BLaER1 treated with 17β-estradiol and CSF1 and Interleukin-3, amounts not matched to agents 10 nM and 100 nM (cell line): ENCODE measurements around the gene ALDH1A2.
"Not testable (repeated sequence)": the region's sequence is repeated elsewhere in the genome, so short reads cannot be mapped to it uniquely, and the experiment has no call there.

Source experiments
- H3K27ac ChIP-seq, 11 experiments: shearing (Covaris generic); formaldehyde crosslinking; 2 replicates each; pipeline ENCODE4 v1.8.1; 2022
- H3K27me3 ChIP-seq, 11 experiments: shearing (Covaris generic); formaldehyde crosslinking; 2 replicates each; pipeline ENCODE4 v1.8.1; 2022
- H3K36me3 ChIP-seq, 11 experiments: shearing (Covaris generic); formaldehyde crosslinking; 2 replicates each; pipeline ENCODE4 v1.8.1; 2022
- H3K4me1 ChIP-seq, 10 experiments: shearing (Covaris generic); formaldehyde crosslinking; 2 replicates each; pipeline ENCODE4 v1.8.1; 2022
- H3K4me2 ChIP-seq, 11 experiments: shearing (Covaris generic); formaldehyde crosslinking; 2 replicates each; pipeline ENCODE4 v1.8.1; 2022
- H3K4me3 ChIP-seq, 10 experiments: shearing (Covaris generic); formaldehyde crosslinking; 2 replicates each; pipeline ENCODE4 v1.8.1; 2022
- H3K9ac ChIP-seq, 11 experiments: shearing (Covaris generic); formaldehyde crosslinking; 2 replicates each; pipeline ENCODE4 v1.8.1; 2022
- H3K9me3 ChIP-seq, 11 experiments: shearing (Covaris generic); formaldehyde crosslinking; replicated peaks in 1 of 11; 2 replicates each; pipeline ENCODE4 v1.8.1; 2022
- H4K20me1 ChIP-seq, 11 experiments: shearing (Covaris generic); formaldehyde crosslinking; 2 replicates each; pipeline ENCODE4 v1.8.1; 2022
- Cebpa-rat ChIP-seq, 11 experiments: shearing (Covaris generic); IDR thresholded peaks; 2 replicates each; pipeline ENCODE4 v1.8.1; 2022

Gene ALDH1A2

DNA sequence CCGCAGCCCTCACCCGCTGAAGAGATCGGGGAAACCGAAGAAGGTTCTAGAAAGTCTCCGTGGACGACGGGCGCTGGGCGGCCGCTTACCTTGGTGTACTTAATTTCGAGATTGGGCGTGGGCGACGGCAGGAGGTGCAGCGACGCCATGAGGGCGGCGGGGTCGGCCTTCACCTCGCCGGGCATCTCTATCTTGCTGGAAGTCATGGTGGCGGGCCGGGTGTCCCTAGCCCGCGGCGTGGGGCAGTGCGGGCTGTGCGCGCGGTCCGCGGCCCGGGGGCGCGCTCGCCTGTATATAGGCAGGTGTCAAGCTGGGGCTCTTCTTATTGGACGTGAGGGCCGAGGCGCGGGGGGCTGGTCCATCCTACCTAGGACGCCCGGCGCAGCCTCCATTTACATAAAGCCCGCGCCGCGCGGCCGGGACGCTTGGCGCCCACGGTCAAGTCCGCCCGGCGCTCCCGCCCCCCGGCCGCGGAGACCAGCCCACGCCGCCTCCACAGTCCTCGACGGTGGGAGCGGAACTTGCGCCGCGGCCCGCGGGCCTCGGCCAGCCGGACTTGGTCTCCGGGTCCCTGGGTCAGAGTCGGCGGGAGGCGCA lies at the start of gene ALDH1A2:
ALDH1A2 (minus strand) TSS at position 267 of the 597 bp plus-strand sequence; CDS start at position 206, 61 bp downstream.
- no peak within 1 kb of the TSS for H3K9ac ChIP-seq
- H3K36me3 ChIP-seq, result no peaks in the 10 kb centered on the region; a peak in 1 of 22 replicates
- H3K27ac ChIP-seq, result no peak within 1 kb of the TSS
- no peaks in the 10 kb centered on the region for H4K20me1 ChIP-seq
- no peak within 1 kb of the TSS for H3K4me2 ChIP-seq
- H3K4me1 ChIP-seq, result no peaks in the 10 kb centered on the region
- peaks cover 0 to 32% (median 16%) of the 10 kb centered on the region in 11 experiments; a peak in 17 of 22 replicates for H3K27me3 ChIP-seq
- TF ChIP-seq Cebpa-rat (IDR thresholded peaks at IDR 0.05), result no peak
- peak within 1 kb of the TSS in 1 of 10 experiments; percentile 3; a peak in 1 of 20 replicates for H3K4me3 ChIP-seq
- H3K9me3 ChIP-seq, result peaks cover 22 to 32% (median 25%) of the 10 kb centered on the region in 11 experiments

GRCh38 chr15:58114812-58115211 lies 49.3 kb upstream of the ALDH1A2 start:
- no peak; a peak in 1 of 22 replicates for TF ChIP-seq Cebpa-rat (IDR thresholded peaks at IDR 0.05)
- H3K4me3 ChIP-seq, result no peak overlapping the region
- no peaks in the 10 kb centered on the region for H3K9me3 ChIP-seq
- H4K20me1 ChIP-seq, result no peaks in the 10 kb centered on the region
- H3K27me3 ChIP-seq, result no peaks in the 10 kb centered on the region
- H3K9ac ChIP-seq, result no peak overlapping the region
- H3K36me3 ChIP-seq, result no peaks in the 10 kb centered on the region
- H3K27ac ChIP-seq, result no peak overlapping the region
- no peak overlapping the region for H3K4me2 ChIP-seq
- no peaks in the 10 kb centered on the region; a peak in 1 of 20 replicates for H3K4me1 ChIP-seq

GRCh38 chr15:58114388-58114787 lies 48.9 kb upstream of the ALDH1A2 start:
- no peaks in the 10 kb centered on the region for H4K20me1 ChIP-seq
- H3K4me2 ChIP-seq, result no peak overlapping the region
- no peak overlapping the region for H3K27ac ChIP-seq
- H3K4me1 ChIP-seq, result peaks cover 0 to 2% (median 0%) of the 10 kb centered on the region in 10 experiments; a peak in 1 of 20 replicates
- H3K27me3 ChIP-seq, result no peaks in the 10 kb centered on the region
- H3K9me3 ChIP-seq, result no peaks in the 10 kb centered on the region
- no peak for TF ChIP-seq Cebpa-rat (IDR thresholded peaks at IDR 0.05)
- no peak overlapping the region for H3K4me3 ChIP-seq
- H3K9ac ChIP-seq, result no peak overlapping the region
- H3K36me3 ChIP-seq, result no peaks in the 10 kb centered on the region

GRCh38 chr15:58113358-58113757 lies 47.8 kb upstream of the ALDH1A2 start:
- H3K4me2 ChIP-seq, H3K9me3 ChIP-seq, H4K20me1 ChIP-seq, H3K27me3 ChIP-seq, H3K4me3 ChIP-seq, H3K9ac ChIP-seq, H3K27ac ChIP-seq, H3K4me1 ChIP-seq, H3K36me3 ChIP-seq: not testable (repeated sequence)

- Histone ChIP-seq H3K4me1 (peaks cover 0 to 4% (median 0%) of the 10 kb centered on the region in 10 experiments; a peak in 1 of 20 replicates), H3K9me3 (no peaks in the 10 kb centered on the region), H3K36me3 (no peaks in the 10 kb centered on the region), H3K4me3 (no peak overlapping the region), H3K4me2 (no peak overlapping the region), H3K27me3 (no peaks in the 10 kb centered on the region), H4K20me1 (no peaks in the 10 kb centered on the region), H3K27ac (no peak overlapping the region), H3K9ac (no peak overlapping the region)
- TF ChIP-seq Cebpa-rat (IDR thresholded peaks at IDR 0.05), result no peak
These were observed 46.2 kb upstream of the ALDH1A2 start for GRCh38 chr15:58111718-58112104.

GRCh38 chr15:58110999-58111717 lies 45.6 kb upstream of the ALDH1A2 start:
- H3K4me3 ChIP-seq, result no peak overlapping the region
- H3K4me1 ChIP-seq, result peaks cover 0 to 4% (median 0%) of the 10 kb centered on the region in 10 experiments; a peak in 1 of 20 replicates
- no peaks in the 10 kb centered on the region for H4K20me1 ChIP-seq
- H3K9me3 ChIP-seq, result no peaks in the 10 kb centered on the region
- H3K9ac ChIP-seq, result no peak overlapping the region
- no peak for TF ChIP-seq Cebpa-rat (IDR thresholded peaks at IDR 0.05)
- no peaks in the 10 kb centered on the region for H3K36me3 ChIP-seq
- no peak overlapping the region for H3K27ac ChIP-seq
- H3K27me3 ChIP-seq, result no peaks in the 10 kb centered on the region
- H3K4me2 ChIP-seq, result no peak overlapping the region

- Histone ChIP-seq H3K27ac (no peak overlapping the region), H3K9me3 (no peaks in the 10 kb centered on the region), H3K4me1 (peaks cover 0 to 4% (median 0%) of the 10 kb centered on the region in 10 experiments; a peak in 1 of 20 replicates), H3K27me3 (no peaks in the 10 kb centered on the region), H4K20me1 (no peaks in the 10 kb centered on the region), H3K4me2 (peak overlapping the region in 1 of 11 experiments; percentile 45; a peak in 2 of 22 replicates), H3K36me3 (no peaks in the 10 kb centered on the region), H3K9ac (no peak overlapping the region), H3K4me3 (no peak overlapping the region)
- no peak for TF ChIP-seq Cebpa-rat (IDR thresholded peaks at IDR 0.05)
These were observed 43.9 kb upstream of the ALDH1A2 start for GRCh38 chr15:58109419-58109818.

- H3K4me1 ChIP-seq, result peaks cover 0 to 4% (median 0%) of the 10 kb centered on the region in 10 experiments; a peak in 1 of 20 replicates
- H3K4me2 ChIP-seq, result no peak overlapping the region
- no peak for TF ChIP-seq Cebpa-rat (IDR thresholded peaks at IDR 0.05)
These were observed 42.6 kb upstream of the ALDH1A2 start for GRCh38 chr15:58108117-58108516.

DNA sequence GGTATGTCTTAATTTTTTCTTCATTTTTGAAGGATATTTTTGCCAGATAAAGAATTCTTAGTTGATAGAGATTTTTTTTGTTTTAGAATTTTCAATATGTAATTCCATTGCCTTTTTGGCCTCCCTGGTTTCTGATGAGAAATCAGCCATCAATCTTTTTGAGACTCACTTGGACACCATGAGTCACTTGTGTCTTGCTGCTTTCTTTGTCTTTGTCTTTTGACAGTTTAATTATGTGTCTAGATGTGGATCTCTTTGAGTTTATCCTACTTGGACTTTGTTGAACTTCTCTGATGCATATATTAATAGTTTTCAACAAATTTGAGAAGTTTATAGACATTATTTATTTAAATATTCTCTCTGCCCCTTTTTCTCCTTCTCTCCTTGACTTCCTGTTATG lies 38.0 kb upstream of the ALDH1A2 start:
- Histone ChIP-seq H3K36me3 (no peaks in the 10 kb centered on the region), H3K4me3 (no peak overlapping the region), H4K20me1 (no peaks in the 10 kb centered on the region), H3K4me1 (no peaks in the 10 kb centered on the region), H3K9ac (no peak overlapping the region), H3K4me2 (no peak overlapping the region), H3K9me3 (peaks cover 0 to under 1% (median 0%) of the 10 kb centered on the region in 11 experiments; a peak in 1 of 22 replicates), H3K27ac (no peak overlapping the region), H3K27me3 (no peaks in the 10 kb centered on the region)
- TF ChIP-seq Cebpa-rat (IDR thresholded peaks at IDR 0.05), result no peak

More at GRCh38 chr15:58108117-58108516, 42.6 kb upstream of the ALDH1A2 start:
- no peaks in the 10 kb centered on the region for H4K20me1 ChIP-seq
- no peak overlapping the region for H3K27ac ChIP-seq
- H3K9me3 ChIP-seq, result no peaks in the 10 kb centered on the region
- H3K36me3 ChIP-seq, result no peaks in the 10 kb centered on the region
- H3K27me3 ChIP-seq, result no peaks in the 10 kb centered on the region
- no peak overlapping the region for H3K4me3 ChIP-seq
- H3K9ac ChIP-seq, result no peak overlapping the region
